Prostate gland (tissue), 2 donors: ENCODE results near the gene PPP3R1. TPM values are rescaled to one million over a fixed set of nuclear protein-coding genes. Genes with fewer than 3 reads are reported as not detected.

Experiments
- DNase-seq: peaks from one replicate; pipeline ENCODE4 v3.0.0-alpha.2; 2019; ENCODE audit warnings: low spot score
- H3K27ac ChIP-seq, 2 donors: fragments of 200-600 bp; sonication (generic); 2 replicates each; pipeline ENCODE4 v1.5.1; 2017 to 2019
- H3K27me3 ChIP-seq: fragments of 200-600 bp; sonication (generic); replicated peaks from 2 replicates; pipeline ENCODE4 v1.5.1; 2019; ENCODE audit not compliant: insufficient read depth
- H3K36me3 ChIP-seq, 2 donors: fragments of 200-600 bp; sonication (generic); 1 replicate in 1 of 2; 2 replicates in 1 of 2; pipeline versions ENCODE4 v1.5.1 to v1.8.1; 2017 to 2019
- H3K4me1 ChIP-seq: fragments of 200-600 bp; sonication (generic); replicated peaks from 2 replicates; pipeline ENCODE4 v1.5.1; 2019
- H3K4me3 ChIP-seq, 2 donors: fragments of 200-600 bp; sonication (generic); 2 replicates each; pipeline ENCODE4 v1.5.1; 2017 to 2019
- H3K9me3 ChIP-seq: fragments of 200-600 bp; sonication (generic); 2 replicates; pipeline ENCODE4 v1.5.1; 2017
- CTCF ChIP-seq, 4 experiments: fragments of 200-600 bp in 2 of 4; fragments of 450-650 bp in 2 of 4; sonication (generic) in 2 of 4; IDR thresholded peaks; 1 replicate in 3 of 4; 2 replicates in 1 of 4; pipeline ENCODE4 v1.5.1; 2016 to 2019; ENCODE audit warnings: antibody characterized with exemption in 4 of 4, mild to moderate bottlenecking in 2 of 4, moderate library complexity in 2 of 4
- POLR2A ChIP-seq: fragments of 450-650 bp; IDR thresholded peaks from one replicate; pipeline ENCODE4 v1.6.1; 2016; ENCODE audit warnings: antibody characterized with exemption, mild to moderate bottlenecking
- POLR2AphosphoS5 ChIP-seq: sonication (generic); formaldehyde crosslinking; IDR thresholded peaks from one replicate; pipeline ENCODE4 v1.6.1; 2017; ENCODE audit warnings: antibody characterized with exemption
- WGBS: methylation state at CpG from one replicate; pipeline ENCODE4 v1.1.5; 2018; 5-methylcytosine and 5-hydroxymethylcytosine counted together
- intact Hi-C: fragments of 100-400 bp; cut with DNase I; formaldehyde crosslinking; loops from one replicate; pipeline ENCODE4 v1.14.2; 2022
- total RNA-seq, 2 donors: library from RNA; depleted of rRNA; stranded (reverse); fragments of >200 nt; gene quantifications; one replicate each; pipeline ENCODE4 v1.1.0, GENCODE V29; 2016

Gene PPP3R1
- total RNA-seq, 2 donors from 2014 or later, result 31.3 to 34.9 TPM

DNA sequence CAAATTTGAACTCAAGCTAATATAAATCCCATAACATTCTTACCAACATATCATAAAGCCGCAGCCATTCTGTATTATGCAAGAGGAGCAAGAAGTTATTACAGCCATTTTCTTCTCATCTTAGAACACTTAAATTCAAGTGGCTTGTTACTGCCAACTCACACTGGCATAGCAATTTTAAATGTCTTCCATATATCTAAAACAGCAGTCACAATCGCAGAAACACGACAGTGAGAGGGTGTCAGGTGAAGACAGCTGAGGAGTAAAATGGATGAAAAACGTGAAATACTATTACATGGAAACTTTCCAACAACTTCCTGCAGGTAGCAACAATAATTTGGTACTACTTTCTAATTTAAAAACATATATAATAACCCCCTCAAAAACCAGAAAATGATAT, 17.9 kb downstream of the PPP3R1 start:
- no peak overlapping the region for H3K4me3 ChIP-seq
- intact Hi-C loops, result no loop called here
- H3K27me3 ChIP-seq, result no peaks in the 10 kb centered on the region
- no peak overlapping the region for H3K27ac ChIP-seq
- DNase-seq, result no peak
- no peaks in the 10 kb centered on the region for H3K36me3 ChIP-seq
- peaks cover 11% of the 10 kb centered on the region for H3K4me1 ChIP-seq
- WGBS, result 91% methylated on average over 4 of the region's 4 CpGs
- H3K9me3 ChIP-seq, result no peaks in the 10 kb centered on the region
- TF ChIP-seq POLR2AphosphoS5 (no peak), POLR2A (no peak)

DNA sequence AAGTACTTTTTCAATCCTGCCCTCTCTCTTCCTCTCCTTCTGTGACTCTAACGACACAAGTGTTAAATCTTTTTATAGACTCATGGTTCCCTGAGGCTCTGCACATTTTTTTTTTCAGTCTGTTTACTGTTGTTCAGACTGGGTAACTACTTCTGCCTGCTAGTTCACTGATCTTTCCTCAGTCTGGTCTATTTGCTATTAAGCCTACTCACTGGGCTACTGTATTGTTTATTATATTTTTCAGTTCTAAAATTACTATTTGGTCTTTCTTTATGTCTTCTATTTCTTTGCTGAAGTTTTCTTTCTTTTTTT, 21.3 kb downstream of the PPP3R1 start:
- 0% methylated on average over 1 of the region's 1 CpG for WGBS
- TF ChIP-seq CTCF (IDR thresholded peaks at IDR 0.05) (no peak), POLR2AphosphoS5 (peak; percentile 39), POLR2A (no peak)
- H3K27me3 ChIP-seq, result no peaks in the 10 kb centered on the region
- intact Hi-C loops, result no loop called here
- no peaks in the 10 kb centered on the region for H3K4me1 ChIP-seq
- no peaks in the 10 kb centered on the region for H3K9me3 ChIP-seq
- no peaks in the 10 kb centered on the region for H3K36me3 ChIP-seq
- no peak overlapping the region for H3K27ac ChIP-seq
- H3K4me3 ChIP-seq, result no peak overlapping the region
- DNase-seq, result no peak

DNA sequence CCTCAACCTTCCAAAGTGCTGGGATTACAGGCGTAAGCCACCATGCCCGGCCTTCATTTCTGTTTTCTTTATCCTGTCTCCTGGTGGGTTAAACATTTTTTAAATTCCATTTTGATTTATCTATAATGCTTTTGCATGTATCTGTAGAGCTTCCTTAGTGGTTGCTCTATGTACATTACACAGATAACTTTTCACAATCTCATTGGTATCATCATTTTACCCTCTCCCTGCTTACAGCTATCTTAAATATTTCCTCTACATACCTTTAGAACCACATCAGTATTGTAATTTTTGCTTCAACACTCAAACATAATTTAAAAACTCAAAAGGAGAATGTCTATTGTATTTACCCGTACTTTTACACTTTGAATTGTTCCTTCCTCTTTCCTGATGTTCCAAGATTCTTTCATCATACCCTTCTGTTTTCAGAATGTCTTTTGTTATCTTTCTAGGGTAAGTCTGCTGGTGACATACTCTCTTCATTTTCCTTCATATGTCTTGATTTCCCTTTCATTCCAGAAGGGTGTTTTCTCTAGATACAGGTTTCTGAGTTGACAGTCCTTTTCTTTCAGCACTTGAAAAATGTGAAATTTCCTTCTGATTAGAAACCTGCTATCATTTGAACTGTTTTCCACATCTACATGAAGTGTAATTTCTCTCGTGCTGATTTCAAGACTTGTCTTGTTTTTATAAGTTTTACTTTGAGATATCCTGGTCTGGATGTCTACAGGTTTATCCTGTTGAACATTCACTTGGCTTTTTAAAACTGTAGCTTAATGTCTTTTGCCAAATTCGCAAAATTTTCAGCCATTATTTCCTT, 21.9 kb downstream of the PPP3R1 start:
- no peak for DNase-seq
- Histone ChIP-seq H3K4me1 (no peaks in the 10 kb centered on the region), H3K4me3 (no peak overlapping the region), H3K36me3 (no peaks in the 10 kb centered on the region), H3K27me3 (no peaks in the 10 kb centered on the region), H3K27ac (no peak overlapping the region), H3K9me3 (no peaks in the 10 kb centered on the region)
- 56% methylated on average over 5 of the region's 5 CpGs for WGBS
- intact Hi-C loops, result no loop called here
- TF ChIP-seq POLR2A (no peak), CTCF (IDR thresholded peaks at IDR 0.05) (no peak), POLR2AphosphoS5 (no peak)

- 50% methylated on average over 2 of the region's 2 CpGs for WGBS
- H3K36me3 ChIP-seq, result no peaks in the 10 kb centered on the region
- no peaks in the 10 kb centered on the region for H3K27me3 ChIP-seq
- no peak overlapping the region for H3K4me3 ChIP-seq
- H3K9me3 ChIP-seq, result no peaks in the 10 kb centered on the region
- no peaks in the 10 kb centered on the region for H3K4me1 ChIP-seq
- intact Hi-C loops, result no loop called here
- no peak overlapping the region for H3K27ac ChIP-seq
- no peak for TF ChIP-seq CTCF (IDR thresholded peaks at IDR 0.05)
- no peak for TF ChIP-seq POLR2A
- no peak for TF ChIP-seq POLR2AphosphoS5
- no peak for DNase-seq
These were observed 25.5 kb downstream of the PPP3R1 start for GRCh38 chr2:68226794-68227193.

GRCh38 chr2:68225119-68225632, 27.2 kb downstream of the PPP3R1 start:
- Histone ChIP-seq H3K4me1 (no peaks in the 10 kb centered on the region), H3K36me3 (no peaks in the 10 kb centered on the region), H3K9me3 (no peaks in the 10 kb centered on the region), H3K27me3 (no peaks in the 10 kb centered on the region), H3K4me3 (no peak overlapping the region), H3K27ac (no peak overlapping the region)
- intact Hi-C loops, result no loop called here
- WGBS, result 42% methylated on average over 2 of the region's 2 CpGs
- TF ChIP-seq CTCF (IDR thresholded peaks at IDR 0.05) (no peak), POLR2AphosphoS5 (no peak), POLR2A (no peak)
- DNase-seq, result no peak
